PC-9 (cell line): ENCODE data around the gene FOSL2.

Experiments
- EZH2 ChIP-seq: fragments of 200-600 bp; sonication (generic); IDR thresholded peaks from 2 replicates; pipeline ENCODE4 v1.8.0; 2017; ENCODE audit warnings: antibody characterized with exemption, low read depth
- TF ChIP-seq, protein P1 (sequence below): fragments of 200-600 bp; sonication (generic); conservative IDR thresholded peaks from 2 replicates; pipeline ENCODE4 v1.6.1; 2017; ENCODE audit warnings: mixed run types, antibody characterized with exemption, mild to moderate bottlenecking, moderate library complexity

GRCh38 chr2:28358668-28359201 lies 33.9 kb upstream of the FOSL2 start:
- TF ChIP-seq, protein P1, sequence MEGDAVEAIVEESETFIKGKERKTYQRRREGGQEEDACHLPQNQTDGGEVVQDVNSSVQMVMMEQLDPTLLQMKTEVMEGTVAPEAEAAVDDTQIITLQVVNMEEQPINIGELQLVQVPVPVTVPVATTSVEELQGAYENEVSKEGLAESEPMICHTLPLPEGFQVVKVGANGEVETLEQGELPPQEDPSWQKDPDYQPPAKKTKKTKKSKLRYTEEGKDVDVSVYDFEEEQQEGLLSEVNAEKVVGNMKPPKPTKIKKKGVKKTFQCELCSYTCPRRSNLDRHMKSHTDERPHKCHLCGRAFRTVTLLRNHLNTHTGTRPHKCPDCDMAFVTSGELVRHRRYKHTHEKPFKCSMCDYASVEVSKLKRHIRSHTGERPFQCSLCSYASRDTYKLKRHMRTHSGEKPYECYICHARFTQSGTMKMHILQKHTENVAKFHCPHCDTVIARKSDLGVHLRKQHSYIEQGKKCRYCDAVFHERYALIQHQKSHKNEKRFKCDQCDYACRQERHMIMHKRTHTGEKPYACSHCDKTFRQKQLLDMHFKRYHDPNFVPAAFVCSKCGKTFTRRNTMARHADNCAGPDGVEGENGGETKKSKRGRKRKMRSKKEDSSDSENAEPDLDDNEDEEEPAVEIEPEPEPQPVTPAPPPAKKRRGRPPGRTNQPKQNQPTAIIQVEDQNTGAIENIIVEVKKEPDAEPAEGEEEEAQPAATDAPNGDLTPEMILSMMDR = no peak
- no peak for TF ChIP-seq EZH2
